HG03378 (cell line): Measurements from ENCODE around the gene FOXE1.

Experiments used
- ATAC-seq: cut with Tn5 transposase; IDR thresholded peaks from one replicate; pipeline ENCODE4 v1.9.1; 2021; ENCODE audit warnings: mild to moderate bottlenecking, moderate library complexity; ENCODE audit not compliant: unreplicated experiment

The FOXE1 gene

GRCh38 chr9:97848215-97848479 lies 4.9 kb upstream of the FOXE1 start:
- ATAC-seq, result no peak

- no peak for ATAC-seq
Measured at GRCh38 chr9:97848480-97849237, 4.4 kb upstream of the FOXE1 start.

- ATAC-seq, result no peak
Measured at GRCh38 chr9:97849980-97850379, 3.0 kb upstream of the FOXE1 start.

- ATAC-seq, result no peak
Measured at GRCh38 chr9:97850746-97851445, 2.1 kb upstream of the FOXE1 start.

GRCh38 chr9:97851446-97851883 lies 1.6 kb upstream of the FOXE1 start:
- ATAC-seq, result no peak

- ATAC-seq, result no peak
Measured at GRCh38 chr9:97852001-97852398, 1.0 kb upstream of the FOXE1 start.

- ATAC-seq, result no peak
Measured at GRCh38 chr9:97852399-97853055, 499 bp upstream of the FOXE1 start.

- ATAC-seq, result no peak
Measured at GRCh38 chr9:97853844-97854695, 1.0 kb downstream of the FOXE1 start.

GRCh38 chr9:97854696-97855485 lies 1.9 kb downstream of the FOXE1 start:
- ATAC-seq, result no peak

GRCh38 chr9:97855486-97855875 lies 2.5 kb downstream of the FOXE1 start:
- ATAC-seq, result no peak

GRCh38 chr9:97855899-97856298 lies 2.9 kb downstream of the FOXE1 start:
- no peak for ATAC-seq

- ATAC-seq, result no peak
Measured at GRCh38 chr9:97856857-97857605, 4.0 kb downstream of the FOXE1 start.

- ATAC-seq, result no peak
Measured at GRCh38 chr9:97857606-97858392, 4.8 kb downstream of the FOXE1 start.

GRCh38 chr9:97858393-97858713 lies 5.3 kb downstream of the FOXE1 start:
- ATAC-seq, result no peak

GRCh38 chr9:97858826-97859225 lies 5.8 kb downstream of the FOXE1 start:
- ATAC-seq, result no peak

- no peak for ATAC-seq
Measured at GRCh38 chr9:97859346-97859745, 6.3 kb downstream of the FOXE1 start.

GRCh38 chr9:97860451-97861147 lies 7.6 kb downstream of the FOXE1 start:
- ATAC-seq, result no peak

- no peak for ATAC-seq
Measured at GRCh38 chr9:97861148-97861475, 8.1 kb downstream of the FOXE1 start.

- ATAC-seq, result no peak
Measured at GRCh38 chr9:97863314-97863713, 10.3 kb downstream of the FOXE1 start.
